Measurements from ENCODE around the gene ACTBL2. TPM values are rescaled to one million over a fixed set of nuclear protein-coding genes. Genes with fewer than 3 reads are reported as not detected.

The ACTBL2 gene
- total and polyA plus RNA-seq, 4 donors = not detected

DNA sequence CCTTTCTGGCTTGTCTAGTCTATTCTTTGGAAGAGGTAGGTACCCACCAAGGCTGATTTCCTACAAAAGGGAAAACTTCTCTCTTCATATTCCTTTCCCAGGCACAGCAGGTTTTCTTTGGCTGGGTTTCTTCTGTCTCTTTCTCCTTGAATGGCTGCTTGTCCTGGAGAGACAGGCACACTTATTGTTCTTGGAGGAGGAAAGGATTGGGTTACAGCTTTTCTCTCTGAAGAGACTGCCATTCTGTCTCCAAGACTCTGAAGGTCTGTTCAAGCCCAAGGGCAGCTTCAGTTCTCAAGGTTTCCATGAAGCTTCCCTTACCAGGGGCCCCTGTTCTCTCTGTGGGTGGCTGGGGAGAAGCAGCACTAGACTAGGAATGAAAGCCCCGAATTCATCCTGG is 33.9 kb downstream of the ACTBL2 start:
- H3K4me3 ChIP-seq (ENCODE audit: low read depth in 1 of 3, low read length in 3 of 3) = no peak overlapping the region
- peaks cover 0 to 2% (median 0%) of the 10 kb centered on the region in 4 donors for H3K27me3 ChIP-seq (ENCODE audit: control insufficient read depth in 4 of 4, insufficient read depth in 4 of 4, low read length in 3 of 4)
- no peak for DNase-seq (ENCODE audit: low spot score)
- H3K9ac ChIP-seq (ENCODE audit: low read depth in 1 of 2, low read length in 2 of 2) = no peak overlapping the region
- H3K9me3 ChIP-seq (ENCODE audit: control insufficient read depth in 4 of 4, low read length in 3 of 4) = no peaks in the 10 kb centered on the region
- no peaks in the 10 kb centered on the region for H3K36me3 ChIP-seq (ENCODE audit: control insufficient read depth in 4 of 4, insufficient read depth in 3 of 4, low read depth in 1 of 4, low read length in 3 of 4)
- TF ChIP-seq, protein P1, sequence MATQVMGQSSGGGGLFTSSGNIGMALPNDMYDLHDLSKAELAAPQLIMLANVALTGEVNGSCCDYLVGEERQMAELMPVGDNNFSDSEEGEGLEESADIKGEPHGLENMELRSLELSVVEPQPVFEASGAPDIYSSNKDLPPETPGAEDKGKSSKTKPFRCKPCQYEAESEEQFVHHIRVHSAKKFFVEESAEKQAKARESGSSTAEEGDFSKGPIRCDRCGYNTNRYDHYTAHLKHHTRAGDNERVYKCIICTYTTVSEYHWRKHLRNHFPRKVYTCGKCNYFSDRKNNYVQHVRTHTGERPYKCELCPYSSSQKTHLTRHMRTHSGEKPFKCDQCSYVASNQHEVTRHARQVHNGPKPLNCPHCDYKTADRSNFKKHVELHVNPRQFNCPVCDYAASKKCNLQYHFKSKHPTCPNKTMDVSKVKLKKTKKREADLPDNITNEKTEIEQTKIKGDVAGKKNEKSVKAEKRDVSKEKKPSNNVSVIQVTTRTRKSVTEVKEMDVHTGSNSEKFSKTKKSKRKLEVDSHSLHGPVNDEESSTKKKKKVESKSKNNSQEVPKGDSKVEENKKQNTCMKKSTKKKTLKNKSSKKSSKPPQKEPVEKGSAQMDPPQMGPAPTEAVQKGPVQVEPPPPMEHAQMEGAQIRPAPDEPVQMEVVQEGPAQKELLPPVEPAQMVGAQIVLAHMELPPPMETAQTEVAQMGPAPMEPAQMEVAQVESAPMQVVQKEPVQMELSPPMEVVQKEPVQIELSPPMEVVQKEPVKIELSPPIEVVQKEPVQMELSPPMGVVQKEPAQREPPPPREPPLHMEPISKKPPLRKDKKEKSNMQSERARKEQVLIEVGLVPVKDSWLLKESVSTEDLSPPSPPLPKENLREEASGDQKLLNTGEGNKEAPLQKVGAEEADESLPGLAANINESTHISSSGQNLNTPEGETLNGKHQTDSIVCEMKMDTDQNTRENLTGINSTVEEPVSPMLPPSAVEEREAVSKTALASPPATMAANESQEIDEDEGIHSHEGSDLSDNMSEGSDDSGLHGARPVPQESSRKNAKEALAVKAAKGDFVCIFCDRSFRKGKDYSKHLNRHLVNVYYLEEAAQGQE (IDR thresholded peaks at IDR 0.05) = no peak
- TF ChIP-seq TAF1 (conservative IDR thresholded peaks at IDR 0.05) = no peak
- TF ChIP-seq NR2F2 (IDR thresholded peaks at IDR 0.05) = no peak
- TF ChIP-seq SP1 (IDR thresholded peaks at IDR 0.05) = no peak
- no peak for TF ChIP-seq RAD21 (IDR thresholded peaks at IDR 0.05)
- TF ChIP-seq, protein P2, sequence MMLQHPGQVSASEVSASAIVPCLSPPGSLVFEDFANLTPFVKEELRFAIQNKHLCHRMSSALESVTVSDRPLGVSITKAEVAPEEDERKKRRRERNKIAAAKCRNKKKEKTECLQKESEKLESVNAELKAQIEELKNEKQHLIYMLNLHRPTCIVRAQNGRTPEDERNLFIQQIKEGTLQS (IDR thresholded peaks at IDR 0.05) = no peak
- TF ChIP-seq JUND (IDR thresholded peaks at IDR 0.05) = no peak
- TF ChIP-seq GABPA (IDR thresholded peaks at IDR 0.05 in 1 of 2, conservative IDR thresholded peaks at IDR 0.05 in 1 of 2) = no peak
- TF ChIP-seq, protein P3, sequence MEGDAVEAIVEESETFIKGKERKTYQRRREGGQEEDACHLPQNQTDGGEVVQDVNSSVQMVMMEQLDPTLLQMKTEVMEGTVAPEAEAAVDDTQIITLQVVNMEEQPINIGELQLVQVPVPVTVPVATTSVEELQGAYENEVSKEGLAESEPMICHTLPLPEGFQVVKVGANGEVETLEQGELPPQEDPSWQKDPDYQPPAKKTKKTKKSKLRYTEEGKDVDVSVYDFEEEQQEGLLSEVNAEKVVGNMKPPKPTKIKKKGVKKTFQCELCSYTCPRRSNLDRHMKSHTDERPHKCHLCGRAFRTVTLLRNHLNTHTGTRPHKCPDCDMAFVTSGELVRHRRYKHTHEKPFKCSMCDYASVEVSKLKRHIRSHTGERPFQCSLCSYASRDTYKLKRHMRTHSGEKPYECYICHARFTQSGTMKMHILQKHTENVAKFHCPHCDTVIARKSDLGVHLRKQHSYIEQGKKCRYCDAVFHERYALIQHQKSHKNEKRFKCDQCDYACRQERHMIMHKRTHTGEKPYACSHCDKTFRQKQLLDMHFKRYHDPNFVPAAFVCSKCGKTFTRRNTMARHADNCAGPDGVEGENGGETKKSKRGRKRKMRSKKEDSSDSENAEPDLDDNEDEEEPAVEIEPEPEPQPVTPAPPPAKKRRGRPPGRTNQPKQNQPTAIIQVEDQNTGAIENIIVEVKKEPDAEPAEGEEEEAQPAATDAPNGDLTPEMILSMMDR (IDR thresholded peaks at IDR 0.05; ENCODE audit: low read depth, low read length, missing input control) = no peak
- H3K27ac ChIP-seq (ENCODE audit: low read depth in 1 of 2, low read length in 2 of 2) = no peak overlapping the region
- no peaks in the 10 kb centered on the region for H3K4me1 ChIP-seq (ENCODE audit: control insufficient read depth in 4 of 4, insufficient read depth in 4 of 4, low read length in 3 of 4)
- WGBS = 67% methylated on average over 1 of the region's 1 CpG

DNA sequence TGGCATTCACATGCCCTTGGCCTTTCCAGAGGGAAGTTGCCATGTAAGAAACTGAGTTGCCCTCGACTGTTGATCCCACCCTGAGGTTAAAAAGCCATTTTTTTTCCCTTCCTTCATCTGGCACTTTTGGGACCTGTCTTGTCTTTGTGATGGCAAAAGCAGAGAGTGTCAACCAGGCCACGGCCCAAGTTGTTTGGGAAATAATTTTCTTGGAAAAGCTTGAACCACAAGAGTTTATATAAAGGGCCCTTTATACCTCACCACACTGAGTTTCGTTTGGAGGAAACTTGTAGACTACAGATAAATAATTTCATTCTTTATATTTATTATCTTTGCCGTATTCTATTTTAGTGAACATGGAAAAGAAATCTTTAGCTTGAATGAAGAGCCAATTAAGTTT is 34.3 kb downstream of the ACTBL2 start:
- no peak overlapping the region for H3K27ac ChIP-seq (ENCODE audit: low read depth in 1 of 2, low read length in 2 of 2)

More for the DNA sequence above, 34.3 kb downstream of the ACTBL2 start:
- Histone ChIP-seq H3K27me3 (ENCODE audit: control insufficient read depth in 4 of 4, insufficient read depth in 4 of 4, low read length in 3 of 4) (peaks cover 0 to 2% (median 0%) of the 10 kb centered on the region in 4 donors), H3K4me1 (ENCODE audit: control insufficient read depth in 4 of 4, insufficient read depth in 4 of 4, low read length in 3 of 4) (no peaks in the 10 kb centered on the region), H3K9ac (ENCODE audit: low read depth in 1 of 2, low read length in 2 of 2) (no peak overlapping the region), H3K9me3 (ENCODE audit: control insufficient read depth in 4 of 4, low read length in 3 of 4) (no peaks in the 10 kb centered on the region), H3K36me3 (ENCODE audit: control insufficient read depth in 4 of 4, insufficient read depth in 3 of 4, low read depth in 1 of 4, low read length in 3 of 4) (no peaks in the 10 kb centered on the region), H3K4me3 (ENCODE audit: low read depth in 1 of 3, low read length in 3 of 3) (no peak overlapping the region)
- DNase-seq (ENCODE audit: low spot score) = no peak
- WGBS = 68% methylated on average over 4 of the region's 4 CpGs
- no peak for TF ChIP-seq HNF4A (conservative IDR thresholded peaks at IDR 0.05)
- no peak for TF ChIP-seq JUND (IDR thresholded peaks at IDR 0.05)
- TF ChIP-seq, protein P2 (IDR thresholded peaks at IDR 0.05) = no peak
- TF ChIP-seq GABPA (IDR thresholded peaks at IDR 0.05 in 1 of 2, conservative IDR thresholded peaks at IDR 0.05 in 1 of 2) = no peak
- TF ChIP-seq, protein P4, sequence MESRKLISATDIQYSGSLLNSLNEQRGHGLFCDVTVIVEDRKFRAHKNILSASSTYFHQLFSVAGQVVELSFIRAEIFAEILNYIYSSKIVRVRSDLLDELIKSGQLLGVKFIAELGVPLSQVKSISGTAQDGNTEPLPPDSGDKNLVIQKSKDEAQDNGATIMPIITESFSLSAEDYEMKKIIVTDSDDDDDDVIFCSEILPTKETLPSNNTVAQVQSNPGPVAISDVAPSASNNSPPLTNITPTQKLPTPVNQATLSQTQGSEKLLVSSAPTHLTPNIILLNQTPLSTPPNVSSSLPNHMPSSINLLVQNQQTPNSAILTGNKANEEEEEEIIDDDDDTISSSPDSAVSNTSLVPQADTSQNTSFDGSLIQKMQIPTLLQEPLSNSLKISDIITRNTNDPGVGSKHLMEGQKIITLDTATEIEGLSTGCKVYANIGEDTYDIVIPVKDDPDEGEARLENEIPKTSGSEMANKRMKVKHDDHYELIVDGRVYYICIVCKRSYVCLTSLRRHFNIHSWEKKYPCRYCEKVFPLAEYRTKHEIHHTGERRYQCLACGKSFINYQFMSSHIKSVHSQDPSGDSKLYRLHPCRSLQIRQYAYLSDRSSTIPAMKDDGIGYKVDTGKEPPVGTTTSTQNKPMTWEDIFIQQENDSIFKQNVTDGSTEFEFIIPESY (IDR thresholded peaks at IDR 0.05) = no peak
- TF ChIP-seq, protein P3 (IDR thresholded peaks at IDR 0.05; ENCODE audit: low read depth, low read length, missing input control) = no peak
- no peak for TF ChIP-seq TAF1 (conservative IDR thresholded peaks at IDR 0.05)
- TF ChIP-seq NR2F2 (IDR thresholded peaks at IDR 0.05) = no peak
- no peak for TF ChIP-seq FOXA1 (IDR thresholded peaks at IDR 0.05)
- TF ChIP-seq, protein P5, sequence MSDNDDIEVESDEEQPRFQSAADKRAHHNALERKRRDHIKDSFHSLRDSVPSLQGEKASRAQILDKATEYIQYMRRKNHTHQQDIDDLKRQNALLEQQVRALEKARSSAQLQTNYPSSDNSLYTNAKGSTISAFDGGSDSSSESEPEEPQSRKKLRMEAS (IDR thresholded peaks at IDR 0.05) = no peak
- TF ChIP-seq RXRA (IDR thresholded peaks at IDR 0.05) = no peak
- no peak for TF ChIP-seq SP1 (IDR thresholded peaks at IDR 0.05)
- no peak for TF ChIP-seq EGR1 (IDR thresholded peaks at IDR 0.05; ENCODE audit: low read depth in 2 of 2)

All from liver (tissue), 9 donors.